ENCODE data around the gene KIAA0319L.
A peak's percentile ranks its signal among the peaks of the same experiment; 100 is the strongest.

The KIAA0319L gene

DNA sequence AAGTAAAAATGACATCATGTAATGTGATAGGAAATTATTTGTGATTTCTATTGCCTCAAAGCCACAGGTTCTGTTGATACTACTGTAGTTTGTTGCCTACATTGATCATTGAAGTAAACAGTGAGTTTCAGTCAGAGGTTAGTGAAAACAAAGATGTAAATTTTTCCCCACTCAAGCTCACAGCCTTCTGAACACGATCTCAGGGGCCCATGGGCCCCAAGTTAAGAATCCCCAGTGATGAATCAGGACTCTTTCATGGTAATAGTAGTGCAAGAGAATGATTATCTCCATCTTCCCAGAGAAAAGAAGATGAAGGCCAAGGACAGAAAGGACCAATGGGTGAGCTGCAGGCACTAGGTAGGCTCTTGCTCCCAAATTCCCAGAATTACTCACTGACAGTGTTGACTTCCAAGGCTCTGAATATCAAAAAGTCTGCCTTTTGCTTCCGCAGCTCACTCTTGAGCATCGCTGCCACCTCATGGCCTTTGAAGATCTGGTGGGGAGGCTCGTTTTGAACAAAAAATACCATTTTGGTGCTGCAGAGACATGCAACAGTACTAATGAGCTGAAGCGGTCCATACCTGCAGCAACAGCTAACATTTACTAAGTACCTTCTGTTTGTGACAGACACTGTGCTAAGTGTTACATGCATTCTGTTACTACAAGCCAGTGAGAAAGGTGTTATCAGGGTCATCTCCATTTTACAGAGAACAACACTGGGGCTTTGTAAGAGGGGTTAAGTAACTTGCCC lies 113.3 kb downstream of the KIAA0319L start:
- peak; percentile 18 for DNase-seq (ENCODE audit: low read depth)

DNA sequence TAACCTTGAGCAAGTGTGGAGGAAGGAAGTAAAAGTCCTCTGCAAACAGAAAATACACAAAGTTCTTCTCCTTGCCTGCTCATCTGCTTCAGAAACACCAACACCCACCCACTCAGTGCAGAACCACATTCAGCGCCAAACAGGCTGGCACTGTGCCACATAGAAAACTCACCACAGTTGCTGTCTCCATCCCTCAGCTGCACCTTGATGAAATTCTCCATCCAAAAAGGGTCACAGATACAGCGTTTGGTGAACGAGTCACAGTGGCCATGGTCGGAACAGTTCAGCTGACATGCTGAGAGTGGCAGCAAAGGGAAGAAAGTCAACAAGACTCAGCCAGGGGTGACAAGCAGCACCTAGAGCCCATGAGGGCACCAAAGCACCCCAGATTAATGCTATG lies 114.5 kb downstream of the KIAA0319L start:
- DNase-seq (ENCODE audit: low read depth) = no peak

DNA sequence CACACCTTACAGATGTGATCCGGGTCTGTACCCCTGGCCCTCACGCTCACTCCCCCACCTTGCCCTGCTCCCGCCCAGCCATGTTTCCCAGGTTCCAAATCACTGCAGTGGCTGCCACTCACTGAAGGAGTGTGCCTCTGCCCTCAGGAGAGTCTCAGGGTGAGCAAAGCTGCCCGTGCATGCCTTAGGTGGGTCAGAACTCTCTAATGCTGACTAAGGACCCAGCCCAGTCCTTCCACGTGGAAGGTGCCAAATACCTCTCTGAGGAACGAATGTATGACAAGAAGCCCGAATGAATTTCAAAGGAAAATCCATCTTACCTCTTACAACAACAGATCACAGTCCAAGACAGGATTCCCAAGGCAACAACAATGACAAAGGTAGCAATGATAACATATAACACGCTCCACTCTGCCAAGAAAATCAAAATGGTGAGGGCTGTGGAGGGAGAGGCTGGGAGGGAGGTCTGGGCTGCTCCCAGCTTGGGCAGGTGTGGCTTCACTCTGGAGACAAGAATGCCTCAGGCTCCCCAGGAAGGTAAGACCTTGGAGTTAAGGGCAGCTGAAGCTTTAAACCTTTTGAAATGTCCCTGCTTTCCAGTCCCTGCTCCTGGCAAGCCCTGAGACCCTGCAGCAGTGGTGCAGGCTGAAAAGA lies 115.2 kb downstream of the KIAA0319L start:
- no peak for DNase-seq (ENCODE audit: low read depth)

GRCh38 chr1:35439626-35440025 lies 117.6 kb downstream of the KIAA0319L start:
- no peak for DNase-seq (ENCODE audit: low read depth)

DNA sequence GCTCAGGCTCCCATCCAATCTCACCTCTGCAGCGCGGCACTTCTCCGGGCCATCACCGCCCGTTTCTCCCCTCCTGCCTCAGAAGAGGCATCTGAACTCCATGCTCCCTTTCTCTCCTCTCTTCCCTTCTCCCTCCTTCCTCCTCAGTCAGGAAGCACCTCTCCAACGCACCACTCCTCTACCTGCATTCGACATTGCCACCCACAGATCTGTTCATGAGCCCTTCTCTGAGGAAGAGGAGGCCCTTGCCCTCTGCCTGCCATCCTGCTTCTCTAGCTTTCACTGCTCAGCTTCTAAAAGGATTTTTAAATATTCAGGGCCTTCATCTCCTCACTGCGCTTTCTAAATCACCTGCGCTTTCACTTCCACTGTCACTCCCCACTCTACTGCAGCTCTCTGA lies 120.0 kb downstream of the KIAA0319L start:
- no peak for DNase-seq (ENCODE audit: low read depth)

GRCh38 chr1:35436078-35436477 lies 121.1 kb downstream of the KIAA0319L start:
- no peak for DNase-seq (ENCODE audit: low read depth)

DNA sequence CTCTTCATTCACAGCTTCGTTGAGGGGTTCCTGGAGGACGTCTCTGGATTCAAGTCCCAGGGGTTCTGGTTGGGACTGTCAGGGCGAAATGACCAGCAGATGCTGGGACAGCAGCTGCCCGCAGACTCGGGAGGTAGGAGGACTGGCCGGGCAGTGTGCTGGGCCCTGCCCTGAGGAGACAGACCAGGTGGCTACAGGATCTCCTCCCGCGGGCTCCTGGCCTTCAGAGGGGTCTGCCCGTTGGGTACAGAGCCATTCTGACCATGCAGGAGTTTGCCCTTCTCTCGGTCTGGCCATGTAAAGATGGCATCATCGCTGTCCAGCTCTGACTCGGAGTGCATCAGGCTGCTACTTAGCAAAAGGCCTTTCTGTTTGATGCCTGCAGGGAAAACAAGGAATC lies 122.5 kb downstream of the KIAA0319L start:
- DNase-seq (ENCODE audit: low read depth) = no peak

DNA sequence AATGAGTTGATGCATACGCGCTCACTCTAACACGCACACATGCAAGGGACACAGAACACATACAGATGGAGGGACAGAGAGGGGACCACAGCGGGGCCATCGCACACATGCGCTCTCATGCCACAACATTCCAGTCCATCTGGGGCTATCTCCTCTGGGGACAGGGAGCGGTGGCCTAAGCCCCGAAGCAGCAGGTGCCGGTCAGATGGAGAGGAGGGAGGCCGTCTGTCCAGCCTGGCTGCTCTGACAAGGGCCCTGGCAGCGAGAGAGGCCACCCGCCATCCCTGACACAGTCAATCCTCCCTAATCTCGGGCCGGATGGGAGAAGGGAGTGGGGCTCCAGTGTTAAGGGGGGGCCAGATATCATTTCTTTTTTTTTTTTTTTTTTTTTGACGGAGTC lies 123.5 kb downstream of the KIAA0319L start:
- DNase-seq (ENCODE audit: low read depth) = no peak

GRCh38 chr1:35432231-35432630 lies 125.0 kb downstream of the KIAA0319L start:
- no peak for DNase-seq (ENCODE audit: low read depth)

DNA sequence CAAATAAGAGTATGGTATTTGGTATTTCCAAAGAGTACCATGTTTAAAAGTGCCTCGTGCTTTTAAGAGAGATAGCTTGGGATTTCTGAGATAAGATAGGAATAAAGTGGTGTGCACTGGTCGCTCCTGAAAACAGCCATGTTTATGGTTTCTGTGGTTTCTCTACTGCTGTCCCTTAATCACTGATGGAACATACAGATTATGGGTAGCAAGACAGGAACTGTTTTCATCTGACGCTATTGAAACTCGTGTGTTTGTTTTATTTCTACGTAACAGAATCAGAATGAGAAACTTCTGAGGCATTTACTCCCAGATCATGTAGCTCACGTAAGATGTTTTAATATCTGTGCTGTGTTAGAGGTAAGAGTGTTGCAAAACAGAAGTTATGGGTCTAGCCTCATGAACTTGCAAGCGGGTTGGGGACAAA lies 126.0 kb downstream of the KIAA0319L start:
- peak; percentile 79 for DNase-seq (ENCODE audit: low read depth)

DNA sequence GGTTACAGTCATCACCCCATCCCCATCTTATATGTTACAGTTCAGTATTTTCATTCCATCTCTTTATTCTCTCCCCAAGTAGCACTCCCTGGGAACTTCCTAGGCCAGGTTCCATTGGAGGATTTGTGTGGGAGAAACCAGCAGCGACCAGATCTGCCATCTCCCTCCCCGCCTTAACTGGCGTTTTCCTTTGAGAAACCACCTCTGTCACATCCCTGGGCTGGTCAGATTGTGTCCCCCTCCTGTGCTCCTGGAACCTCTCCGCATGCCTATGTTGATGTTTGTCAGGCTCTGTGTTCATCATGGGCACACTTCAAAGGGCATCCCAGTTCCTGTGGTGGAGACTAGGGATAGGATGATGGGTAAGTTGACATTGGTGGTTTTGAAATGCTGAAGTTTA lies 126.4 kb downstream of the KIAA0319L start:
- DNase-seq (ENCODE audit: low read depth) = no peak

- DNase-seq (ENCODE audit: low read depth) = no peak
These were observed 128.8 kb downstream of the KIAA0319L start for GRCh38 chr1:35428360-35428759.

GRCh38 chr1:35426097-35426586 lies 131.1 kb downstream of the KIAA0319L start:
- no peak for DNase-seq (ENCODE audit: low read depth)

- DNase-seq (ENCODE audit: low read depth) = no peak
These were observed 148.3 kb downstream of the KIAA0319L start for GRCh38 chr1:35408925-35409324.

DNA sequence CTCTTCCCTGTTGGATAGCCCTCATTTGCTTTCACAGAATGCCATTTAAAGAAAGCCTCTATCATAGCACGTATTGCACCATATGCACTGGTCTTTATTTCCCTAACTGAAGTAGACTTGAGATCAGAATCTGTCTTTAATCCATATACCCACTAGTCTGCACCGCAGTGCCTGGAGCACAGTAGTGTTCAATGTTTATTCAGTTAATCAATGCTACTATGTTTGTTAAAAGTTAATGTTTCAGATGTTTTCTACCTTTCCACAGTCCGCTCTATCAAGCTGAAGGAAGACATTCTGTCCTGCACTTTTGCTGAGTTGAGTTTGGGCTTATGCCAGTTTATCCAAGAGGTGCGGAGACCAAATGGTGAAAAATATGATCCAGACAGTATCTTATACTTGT lies 149.5 kb downstream of the KIAA0319L start:
- DNase-seq (ENCODE audit: low read depth) = no peak

DNA sequence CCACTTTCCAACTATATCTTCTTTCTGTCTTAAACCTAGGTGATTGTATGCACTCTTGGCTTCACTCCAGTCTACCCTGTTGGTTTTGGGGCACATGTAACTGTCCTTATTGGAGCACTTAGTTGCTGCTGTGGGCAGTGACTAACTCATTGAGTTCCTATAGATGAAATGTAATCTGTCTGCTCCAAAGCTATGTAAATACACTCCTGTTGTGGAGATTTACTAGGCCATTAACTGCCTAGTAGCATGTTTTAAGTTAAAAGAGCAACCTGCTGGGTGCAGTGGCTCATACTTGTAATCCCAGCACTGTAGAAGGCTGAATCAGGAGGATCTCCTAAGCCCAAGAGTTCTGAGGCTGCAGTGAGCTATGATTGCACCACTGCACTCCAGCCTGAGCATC lies 151.1 kb downstream of the KIAA0319L start:
- DNase-seq (ENCODE audit: low read depth) = peak; percentile 9

DNA sequence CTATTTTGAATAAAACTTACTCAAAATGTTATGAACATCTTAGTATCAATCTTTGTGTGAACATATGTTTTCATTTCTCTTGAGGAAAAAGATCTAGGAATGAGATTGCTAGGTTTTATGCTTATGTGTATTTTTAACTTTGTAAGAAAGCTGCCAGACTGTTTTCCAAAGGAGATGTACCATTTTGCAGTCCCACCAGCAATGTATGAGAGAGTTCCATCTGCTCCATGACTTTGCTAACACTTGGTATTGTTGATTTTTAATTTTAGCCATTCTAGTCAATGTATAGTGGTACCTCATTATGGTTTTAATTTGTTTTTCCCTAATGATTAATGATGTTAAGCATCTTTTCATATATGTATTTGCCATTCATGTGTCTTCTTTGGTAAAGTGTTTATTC lies 156.2 kb downstream of the KIAA0319L start:
- no peak for DNase-seq (ENCODE audit: low read depth)

GRCh38 chr1:35398739-35399138 lies 158.5 kb downstream of the KIAA0319L start:
- DNase-seq (ENCODE audit: low read depth) = peak; percentile 63

- no peak for DNase-seq (ENCODE audit: low read depth)
These were observed 162.8 kb downstream of the KIAA0319L start for GRCh38 chr1:35394386-35394785.

GRCh38 chr1:35390600-35391494 lies 166.4 kb downstream of the KIAA0319L start:
- DNase-seq (ENCODE audit: low read depth) = peak; percentile 10

- no peak for DNase-seq (ENCODE audit: low read depth)
These were observed 170.2 kb downstream of the KIAA0319L start for GRCh38 chr1:35386959-35387358.

DNA sequence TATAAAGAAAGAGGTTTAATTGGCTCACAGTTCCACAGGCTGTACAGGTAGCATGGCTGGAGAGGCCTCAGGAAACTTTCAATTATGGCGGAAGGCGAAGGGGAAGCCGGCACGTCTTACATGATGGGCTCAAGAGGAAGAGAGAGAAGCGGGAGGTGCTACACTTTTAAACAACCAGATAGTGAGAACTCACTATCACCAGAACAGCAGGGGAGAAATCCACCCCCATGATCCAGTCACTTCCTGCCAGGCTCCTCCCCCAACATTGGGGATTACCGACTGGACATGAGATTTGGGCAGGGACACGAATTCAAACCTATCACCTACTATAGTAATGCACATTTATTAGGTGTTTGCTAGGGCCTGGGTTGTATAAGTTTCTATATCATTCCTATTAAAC lies 170.9 kb downstream of the KIAA0319L start:
- no peak for DNase-seq (ENCODE audit: low read depth)

All from iris pigment epithelial cell (primary cell).